ENCODE measurements around the gene ADAMTS7.
"Not testable (repeated sequence)": the region's sequence is repeated elsewhere in the genome, so short reads cannot be mapped to it uniquely, and the experiment has no call there.

The ADAMTS7 gene

GRCh38 chr15:78800806-78801205 lies 10.5 kb downstream of the ADAMTS7 start:
- no peaks in the 10 kb centered on the region for H3K36me3 Mint-ChIP-seq
- H3K4me1 Mint-ChIP-seq, result no peaks in the 10 kb centered on the region
- H3K4me3 Mint-ChIP-seq, result no peak overlapping the region
- no peak overlapping the region for H3K27ac Mint-ChIP-seq
- H3K9me3 Mint-ChIP-seq, result no peaks in the 10 kb centered on the region
- DNase-seq (ENCODE audit: low spot score in 2 of 2) (no peak), ATAC-seq (no peak)

GRCh38 chr15:78800189-78800588 lies 11.1 kb downstream of the ADAMTS7 start:
- ATAC-seq, result no peak
- H3K36me3 Mint-ChIP-seq, result no peaks in the 10 kb centered on the region
- H3K27ac Mint-ChIP-seq, result no peak overlapping the region
- no peaks in the 10 kb centered on the region for H3K9me3 Mint-ChIP-seq
- H3K4me3 Mint-ChIP-seq, result no peak overlapping the region
- no peaks in the 10 kb centered on the region for H3K4me1 Mint-ChIP-seq
- no peak for DNase-seq (ENCODE audit: low spot score in 2 of 2)

- H3K4me3 Mint-ChIP-seq; DNase-seq (ENCODE audit: low spot score in 2 of 2); H3K36me3 Mint-ChIP-seq; H3K4me1 Mint-ChIP-seq; ATAC-seq; H3K27ac Mint-ChIP-seq; H3K9me3 Mint-ChIP-seq: not testable (repeated sequence)
Observed at GRCh38 chr15:78799102-78799501, 12.2 kb downstream of the ADAMTS7 start.

DNA sequence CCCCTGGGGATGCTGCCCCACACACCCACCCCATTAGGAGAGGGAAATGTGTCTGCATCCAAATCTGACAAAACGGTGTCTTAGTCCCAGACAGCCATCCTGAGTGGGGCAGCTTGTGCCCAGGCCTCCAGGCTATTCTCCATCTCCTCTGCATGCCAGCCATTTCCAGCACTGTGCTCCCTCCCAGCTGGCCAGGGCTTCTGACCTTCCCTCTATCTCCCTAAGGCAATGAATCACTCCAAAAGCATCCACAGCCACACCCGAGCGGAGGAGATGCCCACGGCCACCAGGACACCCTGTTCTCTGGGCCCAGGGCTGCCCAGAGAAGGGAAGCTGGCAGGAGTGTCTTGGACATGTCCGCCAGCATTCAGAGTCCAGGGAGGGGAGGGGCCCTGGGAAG lies 12.9 kb downstream of the ADAMTS7 start:
- H3K4me3 Mint-ChIP-seq; DNase-seq (ENCODE audit: low spot score in 2 of 2); H3K9me3 Mint-ChIP-seq; H3K27ac Mint-ChIP-seq; H3K4me1 Mint-ChIP-seq; ATAC-seq; H3K36me3 Mint-ChIP-seq: not testable (repeated sequence)

GRCh38 chr15:78797951-78798350 lies 13.3 kb downstream of the ADAMTS7 start:
- no peaks in the 10 kb centered on the region for H3K9me3 Mint-ChIP-seq
- no peaks in the 10 kb centered on the region for H3K36me3 Mint-ChIP-seq
- DNase-seq (ENCODE audit: low spot score in 2 of 2) (no peak), ATAC-seq (no peak)
- H3K4me1 Mint-ChIP-seq, result no peaks in the 10 kb centered on the region
- no peak overlapping the region for H3K27ac Mint-ChIP-seq
- no peak overlapping the region for H3K4me3 Mint-ChIP-seq

- Mint-ChIP-seq H3K9me3 (no peaks in the 10 kb centered on the region), H3K4me3 (no peak overlapping the region), H3K27ac (no peak overlapping the region), H3K36me3 (no peaks in the 10 kb centered on the region), H3K4me1 (no peaks in the 10 kb centered on the region)
- DNase-seq (ENCODE audit: low spot score in 2 of 2) (no peak), ATAC-seq (no peak)
Observed at GRCh38 chr15:78796510-78796909, 14.8 kb downstream of the ADAMTS7 start.

DNA sequence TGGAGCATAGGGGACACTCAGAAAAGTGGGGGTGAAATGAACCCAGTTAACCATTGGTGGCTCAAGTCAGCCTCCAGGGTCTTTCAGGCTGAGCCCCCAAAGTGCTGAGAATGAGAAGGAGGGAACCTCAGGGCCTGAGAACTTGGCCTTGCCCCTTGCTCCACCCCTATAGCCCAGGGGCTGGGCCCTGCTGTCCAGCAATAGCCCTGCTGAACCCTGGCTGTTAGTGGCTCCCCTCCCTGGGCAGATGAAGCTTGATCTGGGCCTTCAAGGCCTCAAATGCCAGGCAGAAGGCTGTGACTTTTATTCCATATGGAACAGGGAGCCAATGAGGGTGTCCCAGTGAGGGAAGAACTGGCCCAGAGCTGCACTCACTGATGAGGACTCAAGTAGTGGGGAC lies 16.2 kb downstream of the ADAMTS7 start:
- H3K27ac Mint-ChIP-seq, result peak overlapping the region; percentile 32
- no peak for DNase-seq (ENCODE audit: low spot score in 2 of 2)

GRCh38 chr15:78794446-78794845 lies 16.8 kb downstream of the ADAMTS7 start:
- H3K9me3 Mint-ChIP-seq; H3K4me1 Mint-ChIP-seq; H3K27ac Mint-ChIP-seq; ATAC-seq; H3K36me3 Mint-ChIP-seq; H3K4me3 Mint-ChIP-seq; DNase-seq (ENCODE audit: low spot score in 2 of 2): not testable (repeated sequence)

More for the DNA sequence above, 16.2 kb downstream of the ADAMTS7 start:
- H3K4me1 Mint-ChIP-seq, result no peaks in the 10 kb centered on the region
- ATAC-seq, result no peak
- no peak overlapping the region for H3K4me3 Mint-ChIP-seq
- no peaks in the 10 kb centered on the region for H3K36me3 Mint-ChIP-seq
- no peaks in the 10 kb centered on the region for H3K9me3 Mint-ChIP-seq

DNA sequence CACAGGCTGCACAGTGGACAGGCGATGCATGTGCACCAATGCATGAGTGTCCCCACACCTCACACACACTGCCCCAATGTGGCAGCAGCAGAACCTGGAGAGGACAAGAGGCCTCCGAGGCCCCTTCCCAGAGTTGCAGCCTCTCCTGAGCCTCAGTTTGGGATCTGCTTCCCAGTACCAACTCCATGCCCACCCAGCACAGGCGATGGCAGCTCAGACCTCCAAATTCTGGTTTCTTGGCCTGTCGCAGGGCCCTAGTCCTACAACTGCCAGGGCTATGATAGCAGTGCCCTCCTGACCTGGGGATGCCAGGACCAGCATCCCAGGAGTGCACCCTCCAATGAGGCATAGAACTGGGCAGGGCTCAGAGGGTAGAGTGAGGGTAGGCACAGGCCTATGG lies 19.9 kb downstream of the ADAMTS7 start:
- no peak for ATAC-seq
- H3K4me1 Mint-ChIP-seq, result no peaks in the 10 kb centered on the region
- H3K4me3 Mint-ChIP-seq, result no peak overlapping the region
- H3K9me3 Mint-ChIP-seq, result no peaks in the 10 kb centered on the region
- no peak for DNase-seq (ENCODE audit: low spot score in 2 of 2)
- H3K27ac Mint-ChIP-seq, result no peak overlapping the region
- H3K36me3 Mint-ChIP-seq, result no peaks in the 10 kb centered on the region

GRCh38 chr15:78790027-78790426 lies 21.2 kb downstream of the ADAMTS7 start:
- H3K4me3 Mint-ChIP-seq, result no peak overlapping the region
- ATAC-seq (peak; percentile 90), DNase-seq (ENCODE audit: low spot score in 2 of 2) (no peak)
- no peaks in the 10 kb centered on the region for H3K4me1 Mint-ChIP-seq
- H3K36me3 Mint-ChIP-seq, result no peaks in the 10 kb centered on the region
- H3K27ac Mint-ChIP-seq, result no peak overlapping the region
- no peaks in the 10 kb centered on the region for H3K9me3 Mint-ChIP-seq

DNA sequence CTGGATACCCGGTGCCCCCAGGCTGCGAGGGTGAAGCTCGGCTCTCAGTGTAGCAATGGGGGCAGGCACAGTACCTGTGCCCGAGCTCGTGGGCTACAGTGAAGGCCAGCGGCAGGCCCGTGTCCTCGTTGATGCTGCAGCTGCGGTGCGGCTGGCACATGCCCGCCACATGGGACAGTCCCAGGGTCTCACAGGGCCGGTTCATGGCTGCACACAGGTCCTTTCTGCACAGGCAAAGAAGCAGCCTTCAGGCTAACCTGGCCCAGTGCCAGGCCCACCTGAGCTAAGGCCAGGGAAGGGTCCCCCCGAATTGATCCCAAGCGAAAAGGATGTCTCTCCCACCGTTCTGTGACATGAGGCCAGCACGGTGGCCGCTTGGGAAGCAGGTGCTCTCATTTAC lies 21.6 kb downstream of the ADAMTS7 start:
- Mint-ChIP-seq H3K9me3 (no peaks in the 10 kb centered on the region), H3K4me1 (no peaks in the 10 kb centered on the region), H3K27ac (no peak overlapping the region), H3K4me3 (no peak overlapping the region), H3K36me3 (no peaks in the 10 kb centered on the region)
- DNase-seq (ENCODE audit: low spot score in 2 of 2) (no peak), ATAC-seq (no peak)

GRCh38 chr15:78788016-78788660 lies 23.1 kb downstream of the ADAMTS7 start:
- no peak for DNase-seq (ENCODE audit: low spot score in 2 of 2)
- Mint-ChIP-seq H3K4me1 (no peaks in the 10 kb centered on the region), H3K27ac (no peak overlapping the region), H3K36me3 (no peaks in the 10 kb centered on the region), H3K4me3 (no peak overlapping the region), H3K9me3 (no peaks in the 10 kb centered on the region)
- ATAC-seq, result no peak

DNA sequence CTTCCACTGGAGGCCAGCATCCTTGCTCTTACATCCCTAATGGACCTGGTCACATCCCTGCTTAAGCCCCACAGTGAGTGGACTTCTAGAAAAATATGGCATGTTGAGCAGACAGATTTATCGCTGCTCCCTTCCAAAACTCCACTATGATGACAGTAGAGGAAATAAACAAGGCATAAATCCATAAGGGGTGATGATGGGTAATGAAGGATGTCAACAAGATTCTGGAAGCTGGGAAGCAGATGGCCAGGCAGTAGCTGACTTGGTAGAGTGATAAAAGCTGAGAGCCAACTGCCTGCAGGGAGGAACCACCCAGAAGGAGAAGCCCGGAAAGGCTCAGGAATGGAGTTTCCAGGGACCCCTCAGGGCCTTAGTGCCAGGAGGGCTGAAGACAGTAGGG lies 28.9 kb downstream of the ADAMTS7 start:
- DNase-seq (ENCODE audit: low spot score in 2 of 2); ATAC-seq; H3K27ac Mint-ChIP-seq: not testable (repeated sequence)

GRCh38 chr15:78781381-78781780 lies 29.9 kb downstream of the ADAMTS7 start:
- not testable (repeated sequence) for ATAC-seq; H3K9me3 Mint-ChIP-seq; DNase-seq (ENCODE audit: low spot score in 2 of 2); H3K36me3 Mint-ChIP-seq; H3K4me1 Mint-ChIP-seq; H3K4me3 Mint-ChIP-seq
- H3K27ac Mint-ChIP-seq, result peak overlapping the region; percentile 17

More for the DNA sequence above, 28.9 kb downstream of the ADAMTS7 start:
- not testable (repeated sequence) for H3K4me3 Mint-ChIP-seq, H3K9me3 Mint-ChIP-seq, H3K4me1 Mint-ChIP-seq, H3K36me3 Mint-ChIP-seq

- not testable (repeated sequence) for H3K4me3 Mint-ChIP-seq; DNase-seq (ENCODE audit: low spot score in 2 of 2); H3K36me3 Mint-ChIP-seq; ATAC-seq; H3K27ac Mint-ChIP-seq; H3K9me3 Mint-ChIP-seq
- peaks cover 13% of the 10 kb centered on the region for H3K4me1 Mint-ChIP-seq
Observed at GRCh38 chr15:78779975-78780374, 31.3 kb downstream of the ADAMTS7 start.

- H3K27ac Mint-ChIP-seq; DNase-seq (ENCODE audit: low spot score in 2 of 2); H3K9me3 Mint-ChIP-seq; ATAC-seq; H3K4me3 Mint-ChIP-seq; H3K36me3 Mint-ChIP-seq: not testable (repeated sequence)
- peaks cover 13% of the 10 kb centered on the region for H3K4me1 Mint-ChIP-seq
Observed at GRCh38 chr15:78779176-78779785, 32.0 kb downstream of the ADAMTS7 start.
